K562 (cell line): ENCODE data around the gene PLAAT5. TPM values are rescaled to one million over a fixed set of nuclear protein-coding genes. Genes with fewer than 3 reads are reported as not detected.

ENCODE experiments used
- ARHGAP35 ChIP-seq: fragments of 450-650 bp; IDR thresholded peaks from 2 replicates; pipeline ENCODE4 v1.6.1; 2018; ENCODE audit not compliant: partially characterized antibody
- DNMT1 ChIP-seq: fragments of 450-650 bp; IDR thresholded peaks from 2 replicates; pipeline ENCODE4 v1.6.1; 2016; ENCODE audit warnings: antibody characterized with exemption, mild to moderate bottlenecking
- ESRRB ChIP-seq: fragments of 250-450 bp; sonication (Bioruptor Pico); IDR thresholded peaks from 2 replicates; pipeline ENCODE4 v1.5.0; 2020; ENCODE audit warnings: mild to moderate bottlenecking, moderate library complexity, borderline replicate concordance
- FOXJ3 ChIP-seq: sonication (generic); formaldehyde crosslinking; IDR thresholded peaks from 2 replicates; pipeline ENCODE4 v1.4.0; 2020; ENCODE audit warnings: mild to moderate bottlenecking, missing genetic modification reagents
- GATAD2A ChIP-seq: fragments of 450-650 bp; IDR thresholded peaks from 2 replicates; pipeline ENCODE4 v1.6.1; 2017
- GTF2E2 ChIP-seq: fragments of 200-800 bp; sonication (Bioruptor generic); IDR thresholded peaks from 2 replicates; pipeline ENCODE4 v1.6.1; 2016; ENCODE audit warnings: missing genetic modification characterization, missing compliant biosample characterization
- HSF4 ChIP-seq: fragments of 250-450 bp; sonication (Bioruptor Pico); IDR thresholded peaks from 2 replicates; pipeline ENCODE4 v2.1.2; 2022; ENCODE audit warnings: mild to moderate bottlenecking, moderate library complexity, borderline replicate concordance
- MAX ChIP-seq: sonication (generic); formaldehyde crosslinking; IDR thresholded peaks from 2 replicates; pipeline ENCODE4 v1.9.0; 2022; ENCODE audit warnings: mild to moderate bottlenecking, missing genetic modification reagents
- MAZ ChIP-seq, 2 experiments: fragments of 450-650 bp in 1 of 2; sonication (generic) in 1 of 2; formaldehyde crosslinking; IDR thresholded peaks in 1 of 2; conservative IDR thresholded peaks in 1 of 2; 2 replicates each; pipeline versions ENCODE4 v1.4.0 to v1.5.0; 2020; ENCODE audit warnings: mild to moderate bottlenecking in 1 of 2, missing genetic modification reagents in 1 of 2
- NBN ChIP-seq: fragments of 450-650 bp; IDR thresholded peaks from 2 replicates; pipeline ENCODE4 v1.6.1; 2016; ENCODE audit warnings: low read depth, mild to moderate bottlenecking
- NELFE ChIP-seq: IDR thresholded peaks from 2 replicates; pipeline ENCODE4 v1.6.1; 2011; ENCODE audit warnings: mild to moderate bottlenecking; ENCODE audit not compliant: insufficient read depth, insufficient read length
- PHF8 ChIP-seq: fragments of 200-600 bp; sonication (generic); IDR thresholded peaks from 2 replicates; pipeline ENCODE4 v1.6.1; 2012; ENCODE audit warnings: mixed run types, mild to moderate bottlenecking, inconsistent platforms, low read length, moderate library complexity, borderline replicate concordance
- SAFB ChIP-seq: fragments of 200-400 bp; formaldehyde crosslinking; IDR thresholded peaks from 2 replicates; pipeline ENCODE4 v1.6.1; 2017; ENCODE audit warnings: low read depth, low read length, borderline replicate concordance
- SMARCA5 ChIP-seq: fragments of 450-650 bp; IDR thresholded peaks from 2 replicates; pipeline ENCODE4 v1.6.1; 2016
- SRSF3 ChIP-seq: fragments of 200-400 bp; formaldehyde crosslinking; IDR thresholded peaks from 2 replicates; pipeline ENCODE4 v1.6.1; 2016; ENCODE audit warnings: mild to moderate bottlenecking, low read length, moderate library complexity; ENCODE audit not compliant: insufficient read depth
- STAT5B ChIP-seq: fragments of 250-450 bp; sonication (Bioruptor Pico); IDR thresholded peaks from 2 replicates; pipeline ENCODE4 v1.8.0; 2021; ENCODE audit warnings: mild to moderate bottlenecking, inconsistent platforms
- TCF7L2 ChIP-seq: fragments of 150-350 bp; IDR thresholded peaks from 2 replicates; pipeline ENCODE4 v1.6.1; 2016; ENCODE audit warnings: low read depth, mild to moderate bottlenecking, low read length, moderate library complexity
- USF2 ChIP-seq: sonication (generic); formaldehyde crosslinking; IDR thresholded peaks from 2 replicates; pipeline ENCODE4 v1.5.0; 2020; ENCODE audit warnings: missing genetic modification reagents
- ZBED1 ChIP-seq: IDR thresholded peaks from 2 replicates; pipeline ENCODE4 v1.6.1; 2014
- ZBTB12 ChIP-seq: fragments of 250-450 bp; sonication (Bioruptor Pico); IDR thresholded peaks from 2 replicates; pipeline ENCODE4 v1.4.0; 2020
- ZBTB8A ChIP-seq: fragments of 450-650 bp; IDR thresholded peaks from 2 replicates; pipeline ENCODE4 v1.6.1; 2018; ENCODE audit warnings: mild to moderate bottlenecking, moderate library complexity; ENCODE audit not compliant: partially characterized antibody
- ZNF175 ChIP-seq: fragments of 200-800 bp; sonication (Bioruptor generic); IDR thresholded peaks from 2 replicates; pipeline ENCODE4 v1.6.1; 2016; ENCODE audit warnings: low read depth, mild to moderate bottlenecking, missing genetic modification characterization, missing compliant biosample characterization
- polyA plus RNA-seq, 8 experiments: library from polyadenylated mRNA; depleted of rRNA in 4 of 8; stranded (reverse) in 5 of 8; unstranded in 3 of 8; fragments of >200 nt; fragmentation: Nextera tagmentation in 2 of 8; fragmentation: Illumina TruSeq in 1 of 8; extraction: Ambion mirVana in 2 of 8; extraction: Trizol in 1 of 8; gene quantifications; 2 replicates each; pipeline versions ENCODE4 v1.2.1 to v1.2.3, GENCODE V29; 2011 to 2014; ENCODE audit warnings: inconsistent platforms in 1 of 8, missing spikeins in 1 of 8
- total RNA-seq, 7 experiments: library from RNA; depleted of rRNA in 6 of 7; stranded (reverse); fragments of >200 nt in 6 of 7; fragmentation: Illumina TruSeq in 2 of 7; extraction: Trizol in 2 of 7; gene quantifications; 2 replicates each; pipeline versions ENCODE4 v1.2.1 to v1.2.3, GENCODE V29; 2011 to 2021; ENCODE audit warnings: low replicate concordance in 1 of 7
- TF ChIP-seq, protein P1 (sequence below): fragments of 450-650 bp; IDR thresholded peaks from 2 replicates; pipeline ENCODE4 v1.7.0; 2016; ENCODE audit warnings: borderline replicate concordance
- TF ChIP-seq, protein P2 (sequence below), 2 experiments: IDR thresholded peaks; 2 replicates each; pipeline ENCODE4 v1.6.1; 2012; ENCODE audit warnings: improper control_type of control experiment in 2 of 2, low read depth in 2 of 2, low read length in 2 of 2, borderline replicate concordance in 1 of 2

Gene PLAAT5
- total and polyA plus RNA-seq, 9 of the 15 experiments (the other 6 are each of a cell fraction or from before 2014, with no cell fraction given), result not detected

GRCh38 chr11:63534895-63535461, 44.0 kb upstream of the PLAAT5 start (continued):
- TF ChIP-seq ZBTB12 (peak; percentile 86), SAFB (no peak), DNMT1 (no peak), ZBTB8A (no peak), NBN (no peak), GATAD2A (no peak), MAZ (CRISPR knock-in tag; conservative IDR thresholded peaks at IDR 0.05 in 1 of 2, IDR thresholded peaks at IDR 0.05 in 1 of 2) (peak in 1 of 2 experiments; percentile 90; a peak in 2 of 4 replicates), TCF7L2 (no peak), MAX (CRISPR knock-in tag) (no peak), ZBED1 (no peak), GTF2E2 (tag) (peak; percentile 97), PHF8 (no peak), USF2 (no peak), SMARCA5 (no peak), STAT5B (peak; percentile 90), FOXJ3 (CRISPR knock-in tag) (no peak), HSF4 (peak; percentile 98), NELFE (no peak), ARHGAP35 (no peak), ZNF175 (CRISPR knock-in tag) (peak; percentile 100), ESRRB (CRISPR knock-in tag) (peak; percentile 88; the same call in 1 of the 2 replicates), SRSF3 (no peak)
- TF ChIP-seq, protein P1, sequence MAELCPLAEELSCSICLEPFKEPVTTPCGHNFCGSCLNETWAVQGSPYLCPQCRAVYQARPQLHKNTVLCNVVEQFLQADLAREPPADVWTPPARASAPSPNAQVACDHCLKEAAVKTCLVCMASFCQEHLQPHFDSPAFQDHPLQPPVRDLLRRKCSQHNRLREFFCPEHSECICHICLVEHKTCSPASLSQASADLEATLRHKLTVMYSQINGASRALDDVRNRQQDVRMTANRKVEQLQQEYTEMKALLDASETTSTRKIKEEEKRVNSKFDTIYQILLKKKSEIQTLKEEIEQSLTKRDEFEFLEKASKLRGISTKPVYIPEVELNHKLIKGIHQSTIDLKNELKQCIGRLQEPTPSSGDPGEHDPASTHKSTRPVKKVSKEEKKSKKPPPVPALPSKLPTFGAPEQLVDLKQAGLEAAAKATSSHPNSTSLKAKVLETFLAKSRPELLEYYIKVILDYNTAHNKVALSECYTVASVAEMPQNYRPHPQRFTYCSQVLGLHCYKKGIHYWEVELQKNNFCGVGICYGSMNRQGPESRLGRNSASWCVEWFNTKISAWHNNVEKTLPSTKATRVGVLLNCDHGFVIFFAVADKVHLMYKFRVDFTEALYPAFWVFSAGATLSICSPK, result no peak
- TF ChIP-seq, protein P2, sequence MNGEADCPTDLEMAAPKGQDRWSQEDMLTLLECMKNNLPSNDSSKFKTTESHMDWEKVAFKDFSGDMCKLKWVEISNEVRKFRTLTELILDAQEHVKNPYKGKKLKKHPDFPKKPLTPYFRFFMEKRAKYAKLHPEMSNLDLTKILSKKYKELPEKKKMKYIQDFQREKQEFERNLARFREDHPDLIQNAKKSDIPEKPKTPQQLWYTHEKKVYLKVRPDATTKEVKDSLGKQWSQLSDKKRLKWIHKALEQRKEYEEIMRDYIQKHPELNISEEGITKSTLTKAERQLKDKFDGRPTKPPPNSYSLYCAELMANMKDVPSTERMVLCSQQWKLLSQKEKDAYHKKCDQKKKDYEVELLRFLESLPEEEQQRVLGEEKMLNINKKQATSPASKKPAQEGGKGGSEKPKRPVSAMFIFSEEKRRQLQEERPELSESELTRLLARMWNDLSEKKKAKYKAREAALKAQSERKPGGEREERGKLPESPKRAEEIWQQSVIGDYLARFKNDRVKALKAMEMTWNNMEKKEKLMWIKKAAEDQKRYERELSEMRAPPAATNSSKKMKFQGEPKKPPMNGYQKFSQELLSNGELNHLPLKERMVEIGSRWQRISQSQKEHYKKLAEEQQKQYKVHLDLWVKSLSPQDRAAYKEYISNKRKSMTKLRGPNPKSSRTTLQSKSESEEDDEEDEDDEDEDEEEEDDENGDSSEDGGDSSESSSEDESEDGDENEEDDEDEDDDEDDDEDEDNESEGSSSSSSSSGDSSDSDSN (IDR thresholded peaks at IDR 0.05; ENCODE audit: borderline replicate concordance in 1 of 2, low read depth in 2 of 2, low read length in 2 of 2), result no peak
